GM23338 (cell line): ENCODE results near the gene UNC79. TPM values are rescaled to one million over a fixed set of nuclear protein-coding genes. Genes with fewer than 3 reads are reported as not detected.

ENCODE experiments used
- ATAC-seq: fragments of 200-7000 bp; cut with Tn5 transposase; 3 replicates; pipeline ENCODE4 v1.9.1; 2020
- DNase-seq: peaks from one replicate; pipeline ENCODE4 v3.0.0-alpha.2; 2015; ENCODE audit warnings: low spot score
- H2AFZ ChIP-seq: fragments of 200-600 bp; sonication (generic); 2 replicates; pipeline ENCODE4 v1.8.0; 2016; ENCODE audit warnings: antibody characterized with exemption, mild to moderate bottlenecking, moderate library complexity
- H3F3A ChIP-seq: fragments of 200-600 bp; sonication (generic); replicated peaks from 2 replicates; pipeline ENCODE4 v1.8.0; 2017; ENCODE audit warnings: antibody characterized with exemption, mixed run types, low read depth
- H3K27ac ChIP-seq: fragments of 200-600 bp; sonication (generic); 2 replicates; pipeline ENCODE4 v1.6.1; 2016; ENCODE audit warnings: low read depth
- H3K27me3 ChIP-seq: fragments of 200-600 bp; sonication (generic); 2 replicates; pipeline ENCODE4 v1.8.0; 2016; ENCODE audit warnings: mild to moderate bottlenecking, mixed run types, moderate library complexity; ENCODE audit not compliant: insufficient read depth
- H3K36me3 ChIP-seq: fragments of 200-600 bp; sonication (generic); 2 replicates; pipeline ENCODE4 v1.8.0; 2016; ENCODE audit warnings: mild to moderate bottlenecking; ENCODE audit not compliant: insufficient read depth
- H3K4me1 ChIP-seq: fragments of 200-600 bp; sonication (generic); 2 replicates; pipeline ENCODE4 v1.8.0; 2016; ENCODE audit warnings: mild to moderate bottlenecking, moderate library complexity; ENCODE audit not compliant: insufficient read depth
- H3K4me2 ChIP-seq: fragments of 200-600 bp; sonication (generic); 2 replicates; pipeline ENCODE4 v1.7.1; 2017; ENCODE audit warnings: mixed run types
- H3K4me3 ChIP-seq: fragments of 200-600 bp; sonication (generic); 2 replicates; pipeline ENCODE4 v1.6.1; 2016; ENCODE audit warnings: mixed run types
- H3K79me2 ChIP-seq: fragments of 200-600 bp; sonication (generic); replicated peaks from 2 replicates; pipeline ENCODE4 v1.8.0; 2017; ENCODE audit warnings: mild to moderate bottlenecking; ENCODE audit not compliant: insufficient read depth
- H3K9me2 ChIP-seq: fragments of 200-600 bp; sonication (generic); 2 replicates; pipeline ENCODE4 v1.8.0; 2017; ENCODE audit not compliant: insufficient read depth
- H4K20me1 ChIP-seq: fragments of 200-600 bp; sonication (generic); replicated peaks from 2 replicates; pipeline ENCODE4 v1.8.0; 2017; ENCODE audit warnings: mild to moderate bottlenecking; ENCODE audit not compliant: insufficient read depth
- H3K27ac Mint-ChIP-seq: 2 replicates; pipeline ENCODE4 v1.8.0; 2020; ENCODE audit warnings: inconsistent platforms, mild to moderate bottlenecking, moderate library complexity, mixed read lengths
- H3K27me3 Mint-ChIP-seq: 3 replicates; pipeline ENCODE4 v1.8.0; 2022; ENCODE audit warnings: low read depth, mild to moderate bottlenecking, moderate library complexity, mixed read lengths, inconsistent platforms; ENCODE audit not compliant: insufficient read depth, poor library complexity
- H3K36me3 Mint-ChIP-seq: 3 replicates; pipeline ENCODE4 v1.8.0; 2021; ENCODE audit warnings: low read depth, mild to moderate bottlenecking, inconsistent platforms, moderate library complexity, mixed read lengths
- H3K4me1 Mint-ChIP-seq: 3 replicates; pipeline ENCODE4 v1.8.0; 2020; ENCODE audit warnings: mild to moderate bottlenecking, inconsistent platforms, mixed read lengths
- H3K4me3 Mint-ChIP-seq: 3 replicates; pipeline ENCODE4 v1.8.0; 2021; ENCODE audit warnings: moderate library complexity, mild to moderate bottlenecking, inconsistent platforms, mixed read lengths
- H3K9me3 Mint-ChIP-seq: 3 replicates; pipeline ENCODE4 v1.8.0; 2020; ENCODE audit warnings: moderate library complexity, mild to moderate bottlenecking, inconsistent platforms, mixed read lengths
- EZH2phosphoT487 ChIP-seq: fragments of 200-600 bp; sonication (generic); IDR thresholded peaks from one replicate; pipeline ENCODE4 v1.8.1; 2018; ENCODE audit warnings: antibody characterized with exemption; ENCODE audit not compliant: unreplicated experiment
- JUNB ChIP-seq: IDR thresholded peaks from one replicate; pipeline ENCODE4 v1.6.1; 2016; ENCODE audit warnings: antibody characterized with exemption; ENCODE audit not compliant: unreplicated experiment
- NANOG ChIP-seq: IDR thresholded peaks from 2 replicates; pipeline ENCODE4 v1.6.1; 2016; ENCODE audit warnings: antibody characterized with exemption, borderline replicate concordance
- ZNF114 ChIP-seq: fragments of 250-450 bp; sonication (Bioruptor Pico); IDR thresholded peaks from 2 replicates; pipeline ENCODE4 v1.5.0; 2020; ENCODE audit warnings: mild to moderate bottlenecking, moderate library complexity
- ZNF331 ChIP-seq: fragments of 250-450 bp; sonication (Bioruptor Pico); IDR thresholded peaks from 2 replicates; pipeline ENCODE4 v1.5.0; 2020; ENCODE audit warnings: low read depth, mild to moderate bottlenecking, moderate library complexity
- polyA plus RNA-seq: library from polyadenylated mRNA; unstranded; fragments of >200 nt; fragmentation: Nextera tagmentation; extraction: Ambion mirVana; gene quantifications from 2 replicates; pipeline ENCODE4 v1.2.1, GENCODE V29; 2016
- total RNA-seq: library from RNA; depleted of rRNA; stranded (reverse); fragments of >200 nt; shearing (Covaris generic); gene quantifications from 2 replicates; pipeline ENCODE4 v1.2.3, GENCODE V29; 2014
- TF ChIP-seq, protein P1 (sequence below), 2 experiments: fragments of 200-600 bp in 1 of 2; sonication (generic) in 1 of 2; conservative IDR thresholded peaks; 2 replicates each; pipeline versions ENCODE4 v1.5.1 to v1.6.1; 2016 to 2017; ENCODE audit warnings: antibody characterized with exemption in 2 of 2, low read depth in 2 of 2, mild to moderate bottlenecking in 2 of 2, moderate library complexity in 1 of 2
- TF ChIP-seq, protein P2 (sequence below): IDR thresholded peaks from one replicate; pipeline ENCODE4 v1.6.1; 2018; ENCODE audit warnings: antibody characterized with exemption; ENCODE audit not compliant: unreplicated experiment

The UNC79 gene
- total and polyA plus RNA-seq, 2 experiments from 2014 or later: 1.8 to 3.6 TPM

DNA sequence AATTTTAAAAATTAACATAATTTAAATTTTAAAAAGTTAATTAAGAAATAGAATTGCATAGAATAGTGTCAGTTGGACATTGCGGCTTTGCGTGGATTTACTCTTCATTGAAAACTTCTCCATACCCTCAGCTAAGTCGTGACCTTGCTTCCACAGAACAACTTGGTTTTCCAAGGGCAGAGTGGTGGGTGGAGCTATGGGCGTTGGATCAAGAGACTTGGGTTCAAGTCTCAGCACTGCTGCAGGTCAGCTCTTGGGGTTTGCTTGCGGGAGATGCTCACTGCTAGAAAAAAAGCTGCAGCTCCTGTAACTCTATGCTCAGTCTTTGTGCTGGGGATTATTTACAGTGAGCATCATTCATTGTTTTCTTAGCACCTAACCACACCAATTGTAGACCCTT, 223.9 kb downstream of the UNC79 start:
- Histone ChIP-seq H3K4me2 (no peak overlapping the region), H3K4me3 (no peak overlapping the region)

DNA sequence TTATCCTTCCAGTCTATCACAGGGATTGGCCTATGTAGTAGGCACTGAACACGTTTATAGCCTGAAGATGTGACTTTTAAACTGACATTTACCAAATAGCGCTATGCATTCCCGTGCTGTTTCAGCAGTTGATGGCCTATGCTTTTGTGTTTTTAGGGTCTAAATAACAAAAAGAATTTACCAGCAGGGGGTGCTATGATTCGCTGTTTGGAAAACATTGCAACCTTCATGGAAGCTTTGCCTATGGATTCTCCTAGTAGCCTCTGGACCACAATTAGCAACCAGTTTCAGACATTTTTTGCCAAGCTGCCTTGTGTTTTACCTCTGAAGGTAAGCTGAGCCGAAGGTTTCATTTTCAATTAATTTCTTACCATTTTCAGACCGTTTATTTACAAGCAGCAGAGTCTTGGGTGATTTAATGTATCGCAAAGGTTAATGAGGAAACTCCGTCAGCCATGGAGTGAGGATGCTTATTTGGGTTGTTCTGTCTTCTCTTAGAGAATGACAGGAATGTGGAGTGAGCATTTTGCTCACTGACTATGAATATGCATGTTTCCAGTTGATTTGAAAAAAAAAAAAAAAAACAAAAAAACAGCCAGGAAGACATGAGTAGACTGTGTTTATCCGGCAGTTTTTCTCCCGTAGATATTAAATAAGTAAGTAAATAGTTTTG, 224.5 kb downstream of the UNC79 start:
- Histone ChIP-seq H3F3A (no peaks in the 10 kb centered on the region), H3K4me3 (no peak overlapping the region), H3K9me2 (no peaks in the 10 kb centered on the region), H2AFZ (peak overlapping the region; percentile 2; the same call in 1 of the 2 replicates), H3K27me3 (no peaks in the 10 kb centered on the region), H3K4me1 (no peaks in the 10 kb centered on the region; the same call in 1 of the 2 replicates), H3K27ac (no peak overlapping the region; the same call in none of the 2 replicates), H3K36me3 (no peaks in the 10 kb centered on the region), H3K4me2 (no peak overlapping the region), H4K20me1 (no peaks in the 10 kb centered on the region), H3K79me2 (no peaks in the 10 kb centered on the region)
- Mint-ChIP-seq H3K4me3 (no peak overlapping the region), H3K27ac (no peak overlapping the region), H3K27me3 (peaks cover 4% of the 10 kb centered on the region), H3K36me3 (no peaks in the 10 kb centered on the region), H3K9me3 (no peaks in the 10 kb centered on the region), H3K4me1 (peaks cover 12% of the 10 kb centered on the region)
- TF ChIP-seq, protein P1, sequence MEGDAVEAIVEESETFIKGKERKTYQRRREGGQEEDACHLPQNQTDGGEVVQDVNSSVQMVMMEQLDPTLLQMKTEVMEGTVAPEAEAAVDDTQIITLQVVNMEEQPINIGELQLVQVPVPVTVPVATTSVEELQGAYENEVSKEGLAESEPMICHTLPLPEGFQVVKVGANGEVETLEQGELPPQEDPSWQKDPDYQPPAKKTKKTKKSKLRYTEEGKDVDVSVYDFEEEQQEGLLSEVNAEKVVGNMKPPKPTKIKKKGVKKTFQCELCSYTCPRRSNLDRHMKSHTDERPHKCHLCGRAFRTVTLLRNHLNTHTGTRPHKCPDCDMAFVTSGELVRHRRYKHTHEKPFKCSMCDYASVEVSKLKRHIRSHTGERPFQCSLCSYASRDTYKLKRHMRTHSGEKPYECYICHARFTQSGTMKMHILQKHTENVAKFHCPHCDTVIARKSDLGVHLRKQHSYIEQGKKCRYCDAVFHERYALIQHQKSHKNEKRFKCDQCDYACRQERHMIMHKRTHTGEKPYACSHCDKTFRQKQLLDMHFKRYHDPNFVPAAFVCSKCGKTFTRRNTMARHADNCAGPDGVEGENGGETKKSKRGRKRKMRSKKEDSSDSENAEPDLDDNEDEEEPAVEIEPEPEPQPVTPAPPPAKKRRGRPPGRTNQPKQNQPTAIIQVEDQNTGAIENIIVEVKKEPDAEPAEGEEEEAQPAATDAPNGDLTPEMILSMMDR (conservative IDR thresholded peaks at IDR 0.05; ENCODE audit: low read depth in 2 of 2): peak; percentile 73 to 82
- no peak for TF ChIP-seq EZH2phosphoT487
- peak; percentile 89 for ATAC-seq
- DNase-seq: peak; percentile 97

More for the DNA sequence above, 223.9 kb downstream of the UNC79 start:
- Histone ChIP-seq H3K9me2 (no peaks in the 10 kb centered on the region), H3F3A (no peaks in the 10 kb centered on the region), H3K27ac (no peak overlapping the region), H3K27me3 (no peaks in the 10 kb centered on the region), H3K36me3 (no peaks in the 10 kb centered on the region), H3K79me2 (no peaks in the 10 kb centered on the region), H2AFZ (peak overlapping the region; percentile 2; the same call in 1 of the 2 replicates), H4K20me1 (no peaks in the 10 kb centered on the region), H3K4me1 (no peaks in the 10 kb centered on the region; the same call in 1 of the 2 replicates)
- H3K36me3 Mint-ChIP-seq: no peaks in the 10 kb centered on the region
- peaks cover 12% of the 10 kb centered on the region for H3K4me1 Mint-ChIP-seq
- no peak overlapping the region for H3K27ac Mint-ChIP-seq
- no peak overlapping the region for H3K4me3 Mint-ChIP-seq
- no peaks in the 10 kb centered on the region for H3K9me3 Mint-ChIP-seq
- TF ChIP-seq ZNF331 (CRISPR knock-in tag): no peak
- no peak for TF ChIP-seq JUNB
- TF ChIP-seq, protein P2, sequence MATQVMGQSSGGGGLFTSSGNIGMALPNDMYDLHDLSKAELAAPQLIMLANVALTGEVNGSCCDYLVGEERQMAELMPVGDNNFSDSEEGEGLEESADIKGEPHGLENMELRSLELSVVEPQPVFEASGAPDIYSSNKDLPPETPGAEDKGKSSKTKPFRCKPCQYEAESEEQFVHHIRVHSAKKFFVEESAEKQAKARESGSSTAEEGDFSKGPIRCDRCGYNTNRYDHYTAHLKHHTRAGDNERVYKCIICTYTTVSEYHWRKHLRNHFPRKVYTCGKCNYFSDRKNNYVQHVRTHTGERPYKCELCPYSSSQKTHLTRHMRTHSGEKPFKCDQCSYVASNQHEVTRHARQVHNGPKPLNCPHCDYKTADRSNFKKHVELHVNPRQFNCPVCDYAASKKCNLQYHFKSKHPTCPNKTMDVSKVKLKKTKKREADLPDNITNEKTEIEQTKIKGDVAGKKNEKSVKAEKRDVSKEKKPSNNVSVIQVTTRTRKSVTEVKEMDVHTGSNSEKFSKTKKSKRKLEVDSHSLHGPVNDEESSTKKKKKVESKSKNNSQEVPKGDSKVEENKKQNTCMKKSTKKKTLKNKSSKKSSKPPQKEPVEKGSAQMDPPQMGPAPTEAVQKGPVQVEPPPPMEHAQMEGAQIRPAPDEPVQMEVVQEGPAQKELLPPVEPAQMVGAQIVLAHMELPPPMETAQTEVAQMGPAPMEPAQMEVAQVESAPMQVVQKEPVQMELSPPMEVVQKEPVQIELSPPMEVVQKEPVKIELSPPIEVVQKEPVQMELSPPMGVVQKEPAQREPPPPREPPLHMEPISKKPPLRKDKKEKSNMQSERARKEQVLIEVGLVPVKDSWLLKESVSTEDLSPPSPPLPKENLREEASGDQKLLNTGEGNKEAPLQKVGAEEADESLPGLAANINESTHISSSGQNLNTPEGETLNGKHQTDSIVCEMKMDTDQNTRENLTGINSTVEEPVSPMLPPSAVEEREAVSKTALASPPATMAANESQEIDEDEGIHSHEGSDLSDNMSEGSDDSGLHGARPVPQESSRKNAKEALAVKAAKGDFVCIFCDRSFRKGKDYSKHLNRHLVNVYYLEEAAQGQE: no peak
- no peak for TF ChIP-seq NANOG
- no peak for TF ChIP-seq ZNF114 (CRISPR knock-in tag)
- DNase-seq (peak; percentile 23), ATAC-seq (peak; percentile 68)
- peaks cover 4% of the 10 kb centered on the region for H3K27me3 Mint-ChIP-seq
